Kasumi-1 (cell line): Measurements from ENCODE around the gene PNRC1.

Experiments used
- DNase-seq, 2 experiments: peaks; one replicate each; lab custom pipeline; 2025; lab: John Stamatoyannopoulos, UW

PNRC1 gene

DNA sequence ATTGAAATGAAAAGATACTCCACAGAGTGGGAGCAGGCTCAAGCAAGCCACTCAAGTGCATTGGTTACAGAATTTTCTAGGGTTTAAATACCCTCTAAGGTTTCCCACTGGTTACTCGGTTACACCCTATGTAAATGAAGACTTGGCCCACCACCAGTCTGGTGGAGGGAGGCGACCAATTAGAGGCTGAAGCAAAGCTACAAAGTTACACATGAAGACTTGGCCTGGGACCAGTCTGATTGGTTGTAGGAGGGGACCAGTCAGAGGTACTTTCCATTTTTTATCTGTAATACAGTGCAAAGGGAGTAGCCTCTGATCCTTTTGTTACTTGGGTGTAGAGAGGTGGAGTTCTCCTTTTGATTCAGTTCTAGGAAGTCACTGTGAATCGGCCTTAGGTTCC, 29.7 kb downstream of the PNRC1 start:
- no peak for DNase-seq

- DNase-seq = no peak
Observed at GRCh38 chr6:89111933-89112332, 31.4 kb downstream of the PNRC1 start.

DNA sequence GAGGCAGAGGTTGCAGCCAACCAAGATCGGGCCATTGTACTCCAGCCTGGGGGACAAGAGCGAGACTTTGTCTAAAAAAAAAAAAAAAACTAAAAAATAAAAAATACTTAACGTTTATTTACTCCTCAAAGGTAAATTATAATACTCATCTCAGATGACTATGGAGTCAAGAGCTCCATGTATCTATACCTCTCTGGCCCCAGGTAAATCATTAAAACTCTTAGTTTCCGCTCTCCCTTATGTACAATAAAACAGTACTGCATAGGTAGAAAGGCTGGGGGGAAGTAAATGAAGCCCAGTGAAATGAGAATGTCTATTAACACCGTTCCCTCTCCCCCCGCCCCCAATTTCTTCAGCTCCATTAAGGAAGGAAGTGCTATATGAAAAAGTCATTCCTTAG, 36.2 kb downstream of the PNRC1 start:
- no peak for DNase-seq

GRCh38 chr6:89117211-89118108, 36.9 kb downstream of the PNRC1 start, which contains the start of gene SRSF12:
TSS of gene SRSF12 (minus strand) at chr6:89118071. CDS start at chr6:89117887, 184 bp downstream.
- DNase-seq = peak; percentile 18 to 38

DNA sequence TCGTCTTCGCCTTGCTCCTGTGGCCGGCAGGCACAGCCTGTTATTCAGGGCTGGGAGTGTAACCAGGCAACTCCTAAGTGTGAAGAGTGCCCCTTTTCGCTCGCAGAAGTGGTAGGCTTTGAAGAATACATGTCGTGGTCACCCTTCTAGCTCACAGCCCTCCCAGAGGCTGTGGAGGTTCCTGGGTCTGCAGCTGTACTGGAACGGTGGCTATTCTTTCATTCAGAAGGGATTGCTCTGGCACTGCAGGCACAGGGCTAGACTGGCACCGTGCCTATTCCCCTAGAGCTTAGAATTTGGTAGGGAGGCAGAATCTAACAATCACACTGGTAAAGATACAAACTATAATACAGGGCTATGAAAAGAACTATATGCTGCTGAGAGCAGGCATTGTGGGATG, 38.4 kb downstream of the PNRC1 start:
- DNase-seq = no peak

DNA sequence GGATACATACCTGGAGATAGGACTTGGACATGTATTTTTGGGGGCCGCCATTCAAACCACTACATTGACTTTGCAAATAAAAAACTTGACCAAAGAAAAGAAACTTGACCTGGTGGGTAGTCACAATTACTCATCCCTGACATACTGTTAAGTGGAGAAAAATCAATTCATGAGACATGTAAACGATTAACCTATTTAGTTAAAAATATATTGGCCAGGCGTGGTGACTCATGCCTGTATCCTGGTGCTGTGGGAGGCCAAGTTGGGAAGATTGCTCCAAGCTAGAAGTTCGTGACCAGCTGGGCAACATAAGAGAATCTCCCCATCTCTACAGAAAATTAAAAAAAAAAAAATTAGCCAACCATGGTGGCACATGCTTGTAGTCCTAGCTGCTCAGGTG, 39.8 kb downstream of the PNRC1 start:
- no peak for DNase-seq

- DNase-seq = no peak
Observed at GRCh38 chr6:89121934-89122333, 41.4 kb downstream of the PNRC1 start.

- DNase-seq = peak; percentile 77 to 83
Observed at GRCh38 chr6:89122625-89123024, 42.1 kb downstream of the PNRC1 start.

GRCh38 chr6:89128256-89128671, 47.7 kb downstream of the PNRC1 start:
- peak in 1 of 2 experiments; percentile 11 for DNase-seq

DNA sequence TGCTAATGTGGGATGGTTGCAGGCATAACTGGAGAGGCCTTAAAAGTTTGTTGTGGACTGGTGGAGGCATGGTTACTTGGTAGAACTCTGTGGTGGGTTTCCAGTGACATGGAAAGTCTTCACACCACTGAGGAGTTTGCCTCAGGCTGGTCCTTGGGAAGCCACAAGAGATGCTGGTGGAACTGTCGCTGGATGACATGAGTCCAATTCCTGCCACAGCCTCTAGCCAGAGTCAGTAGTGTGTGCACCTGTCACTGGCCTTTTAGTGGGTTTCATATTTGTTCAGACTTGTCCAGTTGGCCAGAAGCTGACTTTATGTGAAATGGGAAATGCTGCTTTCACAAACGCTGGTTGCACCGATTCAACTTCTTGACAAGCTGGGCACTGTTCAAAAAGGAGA, 51.0 kb downstream of the PNRC1 start:
- no peak for DNase-seq

- DNase-seq = peak; percentile 20 to 24
Observed at GRCh38 chr6:89132057-89132456, 51.5 kb downstream of the PNRC1 start.

- DNase-seq = no peak
Observed at GRCh38 chr6:89133981-89134380, 53.4 kb downstream of the PNRC1 start.

DNA sequence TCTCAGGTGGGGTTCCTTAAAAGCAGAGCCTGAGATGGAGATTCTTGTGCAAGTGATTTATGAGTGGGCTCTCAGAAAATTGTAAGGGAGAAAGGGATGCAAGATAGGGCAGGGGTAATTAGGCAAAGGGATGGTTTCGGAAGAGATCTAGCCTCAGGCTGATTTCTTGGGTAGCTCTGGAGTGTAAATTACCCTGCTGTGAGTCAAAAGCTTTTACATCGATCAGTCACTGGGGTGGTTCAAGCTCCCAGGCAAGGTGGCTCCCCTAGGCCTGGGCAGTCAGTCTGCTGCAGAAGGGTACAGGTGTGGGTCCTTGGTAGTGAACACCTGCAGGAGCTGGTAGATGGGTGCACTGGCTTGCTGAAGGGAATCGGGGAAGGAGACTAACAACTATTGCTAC, 54.2 kb downstream of the PNRC1 start:
- DNase-seq = no peak
